Left hindlimb (tissue), 1 donor: Measurements from ENCODE around the gene SLC16A5.
A peak's percentile ranks its signal among the peaks of the same experiment; 100 is the strongest.
"Not testable (repeated sequence)": the region's sequence is repeated elsewhere in the genome, so short reads cannot be mapped to it uniquely, and the experiment has no call there.

Experiments
- DNase-seq: peaks from one replicate; pipeline ENCODE4 v3.0.0-alpha.2; 2018

Gene SLC16A5

GRCh38 chr17:75064867-75065561 is 22.7 kb upstream of the SLC16A5 start:
- DNase-seq = no peak

DNA sequence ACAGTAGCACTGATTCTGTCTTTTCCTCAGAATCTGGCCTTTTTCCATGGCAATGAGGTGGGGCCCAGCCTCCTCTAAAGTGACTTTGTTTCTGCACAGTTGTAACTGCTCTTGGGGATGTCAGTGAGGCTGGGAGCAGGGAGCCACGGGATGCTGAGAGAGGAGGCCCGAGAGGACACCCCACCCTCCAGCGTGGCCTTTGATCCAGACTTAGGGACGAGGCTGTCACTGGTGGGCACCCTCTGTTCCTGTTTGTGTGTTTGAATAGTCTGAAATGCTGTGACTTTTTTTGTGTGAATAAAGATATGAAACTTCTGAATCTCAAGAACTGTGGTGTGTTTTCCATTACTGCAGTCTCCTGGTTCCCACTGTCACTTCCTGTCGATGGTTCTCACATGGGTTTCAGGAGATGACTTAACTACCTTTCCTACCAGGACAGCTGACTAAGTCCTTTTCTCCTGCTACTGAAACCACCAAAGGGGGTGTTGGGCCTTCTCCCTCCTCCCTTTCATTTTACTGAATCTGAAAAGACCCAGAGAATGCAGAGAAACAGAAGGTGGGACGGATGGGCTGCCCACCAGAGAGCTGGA is 22.1 kb upstream of the SLC16A5 start:
- DNase-seq = no peak

GRCh38 chr17:75067856-75068255 is 19.9 kb upstream of the SLC16A5 start:
- no peak for DNase-seq

DNA sequence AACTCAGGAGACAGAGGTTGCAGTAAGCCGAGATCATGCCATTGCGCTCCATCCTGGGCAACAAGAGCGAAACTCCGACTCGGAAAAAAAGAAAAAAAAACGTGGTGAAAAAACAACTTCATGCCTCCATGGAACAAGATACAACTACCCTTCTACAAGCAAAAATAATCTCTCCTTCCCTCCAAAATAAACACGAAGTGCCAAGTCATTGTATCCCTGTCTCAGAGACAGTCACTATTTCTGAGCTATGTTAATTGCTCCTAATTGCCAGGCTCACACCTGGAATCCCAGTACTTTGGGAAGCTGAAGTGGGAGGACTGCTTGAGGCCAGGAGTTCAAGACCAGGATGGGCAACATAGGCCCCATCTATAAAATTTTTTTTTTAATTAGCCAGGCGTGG is 19.0 kb upstream of the SLC16A5 start:
- no peak for DNase-seq

- no peak for DNase-seq
Observed at GRCh38 chr17:75069783-75070182, 18.0 kb upstream of the SLC16A5 start.

GRCh38 chr17:75071478-75072271 is 16.1 kb upstream of the SLC16A5 start:
- DNase-seq = not testable (repeated sequence)

DNA sequence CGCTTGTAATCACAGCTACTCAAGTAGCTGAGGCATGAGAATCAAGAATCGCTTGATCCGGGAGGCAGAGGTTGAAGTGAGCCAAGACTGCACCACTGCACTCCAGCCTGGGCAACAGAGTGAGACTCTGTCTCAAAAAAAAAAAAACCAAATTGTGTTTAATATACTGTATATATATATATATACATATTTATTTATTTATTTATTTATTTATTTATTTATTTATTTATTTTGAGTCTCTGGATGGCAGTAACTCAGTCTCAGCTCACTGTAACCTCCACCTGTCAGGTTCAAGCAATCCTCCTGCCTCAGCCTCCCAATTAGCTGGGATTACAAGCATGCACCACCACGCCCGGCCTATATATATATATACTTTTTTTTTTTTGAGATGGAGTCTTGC is 14.8 kb upstream of the SLC16A5 start:
- DNase-seq = not testable (repeated sequence)

DNA sequence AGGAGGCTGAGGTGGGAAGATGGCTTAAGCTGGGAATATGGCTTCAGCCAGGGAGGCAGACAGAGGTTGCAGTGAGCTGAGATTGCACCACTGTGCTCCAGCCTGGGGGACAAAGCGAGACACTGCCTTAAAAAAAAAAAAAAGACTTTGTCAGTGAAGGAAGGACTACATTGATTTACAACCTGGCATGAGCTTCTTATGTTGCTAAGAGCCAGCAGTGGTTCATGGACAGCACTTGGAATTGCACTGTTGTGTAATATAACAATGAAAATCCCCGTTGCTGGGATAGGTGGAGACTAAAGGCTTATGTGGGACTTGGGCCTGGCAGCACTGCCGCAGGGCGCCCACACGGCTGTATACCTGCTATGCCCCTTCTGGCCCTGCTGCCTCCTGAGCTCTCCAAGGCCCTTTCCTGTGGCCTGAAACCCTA is 14.1 kb upstream of the SLC16A5 start:
- DNase-seq = no peak

DNA sequence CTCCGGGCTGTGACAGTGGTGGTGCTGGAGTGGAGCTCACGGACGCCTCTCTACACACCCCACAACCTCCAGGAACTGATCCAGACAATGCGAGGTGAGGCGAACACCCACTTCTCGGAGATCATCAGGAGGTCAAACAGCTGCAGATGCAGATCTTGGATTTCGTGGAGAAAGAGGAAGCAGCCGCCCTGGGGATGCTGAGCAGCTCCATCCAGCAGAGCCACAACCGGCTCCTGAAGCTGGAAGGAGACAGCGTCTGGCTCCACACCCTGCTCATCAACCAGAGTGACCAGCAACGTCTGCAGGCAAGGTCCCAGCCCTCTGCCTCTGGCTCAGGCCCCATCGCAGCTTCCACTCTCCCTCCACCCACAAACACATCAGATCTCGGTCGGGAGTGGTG is 13.2 kb upstream of the SLC16A5 start:
- peak; percentile 64 for DNase-seq

- DNase-seq = no peak
Observed at GRCh38 chr17:75075597-75076336, 12.0 kb upstream of the SLC16A5 start.

GRCh38 chr17:75077072-75077495 is 10.7 kb upstream of the SLC16A5 start:
- no peak for DNase-seq

GRCh38 chr17:75077496-75078283 is 10.1 kb upstream of the SLC16A5 start:
- peak; percentile 63 for DNase-seq

DNA sequence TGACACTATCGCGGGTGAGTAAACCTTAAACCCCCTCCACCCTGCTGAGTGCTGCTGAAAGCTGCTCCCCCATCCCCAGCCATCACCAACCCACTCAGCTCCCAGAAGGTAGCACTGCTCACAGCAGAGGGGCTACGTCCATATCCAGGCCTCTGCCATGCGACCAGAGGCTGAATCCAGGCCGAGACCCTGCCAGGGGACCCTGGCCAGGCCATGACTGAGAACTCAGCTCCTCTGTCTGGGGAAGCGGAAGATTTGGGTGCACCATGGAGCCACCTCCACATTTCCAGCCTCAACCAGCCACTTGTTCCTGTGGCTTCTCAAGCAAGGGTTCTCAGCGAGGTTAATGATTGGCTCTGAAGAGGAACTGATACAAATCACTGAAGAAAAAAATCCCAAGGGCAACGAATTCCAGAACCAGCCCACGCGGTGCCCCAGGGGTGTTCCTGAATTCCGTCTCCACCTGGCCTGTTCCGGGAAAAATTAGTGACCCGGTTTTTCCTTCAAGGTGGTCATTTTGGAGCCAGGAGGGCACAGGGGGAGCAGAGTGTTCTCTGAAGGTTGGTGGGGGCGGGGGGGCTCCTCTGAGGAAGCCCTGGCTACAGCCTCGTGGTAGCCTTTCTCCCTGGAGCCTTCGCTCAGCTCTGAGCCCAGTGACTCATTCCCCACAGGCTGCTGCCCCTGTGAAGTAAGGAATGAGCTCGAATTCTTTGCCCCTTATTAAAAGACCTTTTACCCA is 9.3 kb upstream of the SLC16A5 start:
- DNase-seq = no peak

DNA sequence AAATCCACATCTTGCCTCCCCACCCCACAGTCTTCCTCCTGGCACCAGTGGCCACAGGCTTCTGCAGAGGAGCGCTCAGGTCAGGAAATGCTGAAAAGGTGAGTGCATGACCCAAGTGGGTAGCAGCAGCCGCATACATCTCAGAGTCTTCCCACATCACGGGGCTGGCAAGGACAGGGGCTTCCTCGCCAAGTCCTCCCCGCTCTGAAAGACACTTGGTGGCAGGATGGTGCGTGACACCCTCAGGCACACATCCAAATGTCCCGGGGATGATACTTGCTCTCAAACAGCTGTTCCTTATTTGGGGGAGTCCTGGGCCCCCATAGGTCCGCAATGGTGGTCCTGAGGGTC is 8.8 kb upstream of the SLC16A5 start:
- DNase-seq = no peak

DNA sequence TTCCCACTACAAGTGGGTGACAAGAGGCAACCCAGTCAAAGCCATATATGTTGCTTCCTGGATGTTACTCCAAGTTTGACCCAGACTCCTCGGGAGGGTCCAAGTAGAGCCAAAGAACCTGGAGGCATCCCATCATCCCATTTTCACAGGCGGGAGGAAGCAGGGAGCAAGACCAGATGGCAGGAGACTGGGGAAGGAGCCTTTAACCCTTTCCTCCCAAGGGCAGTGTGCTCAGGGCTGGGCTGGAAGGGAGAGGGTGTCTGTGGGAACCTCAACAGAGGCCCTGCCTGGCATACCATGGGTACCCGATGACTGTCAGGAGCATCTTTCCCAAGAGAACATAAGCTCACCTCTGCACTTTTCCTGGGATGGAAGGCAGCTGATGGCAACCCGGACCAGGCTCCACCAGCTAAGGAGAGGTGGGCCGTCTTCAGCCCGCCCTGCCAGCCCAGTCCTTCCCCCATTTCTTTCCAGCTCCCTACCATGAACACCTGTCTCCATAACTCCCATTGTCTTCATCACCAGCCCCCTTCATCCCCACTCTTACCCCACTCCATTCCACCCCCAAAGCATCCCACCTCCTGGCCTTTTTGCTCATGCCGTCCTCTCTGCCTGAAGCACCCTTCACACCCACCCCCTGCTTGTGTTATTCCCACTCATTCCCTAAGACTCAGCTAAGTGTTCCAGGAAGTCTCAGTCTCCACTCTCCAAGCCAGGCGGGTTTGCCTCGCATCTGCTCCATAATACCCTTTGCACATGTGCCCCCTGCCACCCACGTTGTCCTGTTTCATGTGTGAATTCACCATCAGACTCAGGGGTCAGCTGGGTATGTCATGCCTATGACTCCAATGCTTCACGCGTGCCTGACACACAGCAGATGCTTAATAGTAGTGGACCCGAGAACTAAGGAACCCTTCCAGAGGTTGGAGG is 5.9 kb upstream of the SLC16A5 start:
- no peak for DNase-seq

GRCh38 chr17:75082683-75083082 is 5.1 kb upstream of the SLC16A5 start:
- DNase-seq = no peak

DNA sequence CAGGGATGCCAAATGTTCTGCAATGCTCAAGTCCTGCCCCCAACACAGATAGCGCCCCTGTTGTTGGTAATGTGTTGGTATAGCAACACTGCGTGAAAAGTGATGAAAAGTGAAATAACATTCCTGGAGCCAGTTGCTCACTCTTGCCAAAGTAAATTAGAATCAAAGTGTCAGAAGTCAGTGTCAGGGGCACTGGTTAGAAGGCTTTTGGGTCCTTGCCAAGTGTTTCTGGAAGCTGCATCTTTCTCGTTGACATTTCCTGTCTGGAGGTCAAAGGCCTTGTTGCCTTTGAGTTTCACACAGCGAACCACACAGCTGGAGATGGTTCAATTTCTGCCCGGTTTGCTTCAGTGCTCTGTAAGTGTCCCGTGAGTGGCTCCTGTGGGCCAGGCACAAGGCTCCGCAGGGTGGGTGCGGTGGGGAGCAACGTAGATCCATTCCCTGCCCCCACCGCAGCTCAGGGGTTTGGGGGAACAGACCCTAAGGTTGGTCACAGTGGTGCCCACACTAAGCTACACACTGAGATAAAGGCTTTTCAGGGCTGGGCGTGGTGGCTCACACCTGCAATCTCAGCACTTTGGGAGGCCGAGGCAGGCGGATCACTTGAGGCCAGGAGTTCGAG is 3.6 kb upstream of the SLC16A5 start:
- no peak for DNase-seq

GRCh38 chr17:75086496-75087181 is 1.1 kb upstream of the SLC16A5 start:
- DNase-seq = no peak

DNA sequence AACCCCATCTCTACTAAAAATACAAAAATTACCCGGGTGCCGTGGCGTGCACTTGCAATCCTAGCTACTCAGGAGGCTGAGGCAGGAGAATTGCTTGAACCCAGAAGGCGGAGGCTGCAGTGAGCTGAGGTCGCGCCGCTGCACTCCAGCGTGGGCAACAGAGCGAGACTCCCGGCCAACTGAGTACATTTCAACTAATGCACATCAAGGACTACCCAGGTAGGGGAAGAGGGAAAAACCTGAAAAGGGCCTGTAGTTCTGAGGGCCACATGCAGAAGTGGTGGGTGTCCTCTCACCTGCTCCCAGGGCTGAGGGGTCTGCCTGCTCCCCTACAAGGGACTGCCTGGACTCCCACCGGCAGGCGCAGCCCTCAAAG is 584 bp upstream of the SLC16A5 start:
- DNase-seq = no peak
